HG03108 (cell line): ENCODE results near the gene PIGQ.
A peak's percentile ranks its signal among the peaks of the same experiment; 100 is the strongest.
"Not testable (repeated sequence)": the region's sequence is repeated elsewhere in the genome, so short reads cannot be mapped to it uniquely, and the experiment has no call there.

Experiments used
- ATAC-seq: cut with Tn5 transposase; IDR thresholded peaks from one replicate; pipeline ENCODE4 v1.9.1; 2021; ENCODE audit warnings: moderate library complexity; ENCODE audit not compliant: unreplicated experiment

PIGQ gene

DNA sequence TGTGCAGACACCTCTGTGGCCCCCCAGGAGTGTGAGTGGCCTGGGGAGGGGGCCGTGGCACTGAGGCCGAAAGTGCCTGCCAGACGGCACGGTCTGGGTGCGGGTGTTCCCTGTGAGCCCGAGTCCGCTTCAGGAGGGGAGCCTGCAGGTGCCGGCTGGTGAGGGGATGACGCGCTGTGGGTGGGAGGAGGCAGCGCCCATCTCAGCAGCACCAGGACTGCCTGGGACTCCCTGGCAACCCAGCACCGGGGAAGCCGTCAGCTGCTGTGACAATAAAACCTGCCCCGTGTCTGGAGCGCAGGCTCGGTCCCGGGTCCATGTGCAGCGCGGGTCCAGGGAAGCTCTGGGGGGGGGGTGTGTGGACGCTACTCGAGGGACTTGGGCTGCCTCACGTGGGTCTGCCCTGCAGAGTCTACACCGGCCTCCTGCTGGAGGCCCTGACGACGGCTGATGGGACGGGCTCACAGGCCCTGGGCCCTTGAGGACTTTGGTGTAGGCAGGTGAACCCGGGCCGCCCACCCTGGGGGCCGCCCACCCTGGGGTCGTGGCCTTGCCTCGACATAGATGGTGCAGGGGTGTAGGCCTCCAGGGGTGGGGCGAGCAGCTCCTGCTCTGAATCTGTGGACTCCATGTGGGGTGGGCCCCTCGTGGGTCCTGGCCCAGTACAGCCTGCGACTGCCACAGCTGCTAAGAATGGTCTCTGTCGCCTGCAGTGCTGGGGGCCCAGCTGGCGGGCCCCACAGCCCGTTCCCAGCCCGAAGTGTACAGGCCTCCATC lies 14.2 kb downstream of the PIGQ start:
- no peak for ATAC-seq

DNA sequence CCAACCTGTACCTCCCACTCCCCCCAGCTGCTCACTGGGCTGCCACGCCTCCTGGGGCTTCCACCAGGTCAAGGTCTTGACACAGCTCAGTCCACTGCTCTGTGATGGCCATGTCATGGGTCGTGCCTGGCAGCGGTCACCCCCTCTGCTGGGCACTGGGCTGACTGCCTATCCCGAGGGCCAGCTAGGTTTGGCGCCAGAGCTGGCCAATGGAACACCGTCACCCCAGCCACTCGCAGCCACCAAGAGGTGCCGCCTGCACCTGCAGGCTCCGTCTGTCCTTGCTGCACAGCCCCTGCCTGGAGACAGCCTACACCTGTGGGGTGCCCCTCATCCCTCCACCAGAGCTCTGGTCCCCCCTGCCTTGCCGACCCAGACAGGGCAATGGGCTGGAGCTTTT lies 15.6 kb downstream of the PIGQ start:
- no peak for ATAC-seq

DNA sequence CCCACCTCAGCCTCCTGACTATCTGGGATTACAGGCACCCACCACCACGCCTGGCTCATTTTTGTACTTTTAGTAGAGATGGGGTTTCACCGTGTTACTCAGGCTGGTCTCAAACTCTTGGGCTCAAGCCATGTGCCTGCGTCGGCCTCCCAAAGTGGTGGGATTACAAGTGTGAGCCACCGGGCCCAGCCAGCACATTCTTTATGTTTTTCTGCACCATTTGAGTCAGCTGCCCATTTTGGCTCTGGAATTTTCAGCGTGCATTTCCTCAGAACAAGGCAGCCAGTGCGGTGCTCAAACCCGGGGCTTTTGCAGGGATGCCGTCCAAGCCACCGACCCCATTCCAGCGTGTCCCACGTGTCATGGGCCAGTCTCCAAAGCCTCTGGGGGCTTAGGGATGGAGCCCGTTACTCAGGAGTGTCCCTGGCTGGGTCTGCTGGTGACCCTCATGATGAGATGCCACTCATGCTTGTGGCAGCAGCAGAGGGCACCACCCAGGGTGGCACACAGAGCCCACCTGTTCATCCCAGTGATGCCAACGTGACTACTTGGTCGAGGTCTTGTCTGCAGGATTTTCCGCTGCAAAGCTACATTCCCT lies 16.4 kb downstream of the PIGQ start:
- ATAC-seq: no peak

DNA sequence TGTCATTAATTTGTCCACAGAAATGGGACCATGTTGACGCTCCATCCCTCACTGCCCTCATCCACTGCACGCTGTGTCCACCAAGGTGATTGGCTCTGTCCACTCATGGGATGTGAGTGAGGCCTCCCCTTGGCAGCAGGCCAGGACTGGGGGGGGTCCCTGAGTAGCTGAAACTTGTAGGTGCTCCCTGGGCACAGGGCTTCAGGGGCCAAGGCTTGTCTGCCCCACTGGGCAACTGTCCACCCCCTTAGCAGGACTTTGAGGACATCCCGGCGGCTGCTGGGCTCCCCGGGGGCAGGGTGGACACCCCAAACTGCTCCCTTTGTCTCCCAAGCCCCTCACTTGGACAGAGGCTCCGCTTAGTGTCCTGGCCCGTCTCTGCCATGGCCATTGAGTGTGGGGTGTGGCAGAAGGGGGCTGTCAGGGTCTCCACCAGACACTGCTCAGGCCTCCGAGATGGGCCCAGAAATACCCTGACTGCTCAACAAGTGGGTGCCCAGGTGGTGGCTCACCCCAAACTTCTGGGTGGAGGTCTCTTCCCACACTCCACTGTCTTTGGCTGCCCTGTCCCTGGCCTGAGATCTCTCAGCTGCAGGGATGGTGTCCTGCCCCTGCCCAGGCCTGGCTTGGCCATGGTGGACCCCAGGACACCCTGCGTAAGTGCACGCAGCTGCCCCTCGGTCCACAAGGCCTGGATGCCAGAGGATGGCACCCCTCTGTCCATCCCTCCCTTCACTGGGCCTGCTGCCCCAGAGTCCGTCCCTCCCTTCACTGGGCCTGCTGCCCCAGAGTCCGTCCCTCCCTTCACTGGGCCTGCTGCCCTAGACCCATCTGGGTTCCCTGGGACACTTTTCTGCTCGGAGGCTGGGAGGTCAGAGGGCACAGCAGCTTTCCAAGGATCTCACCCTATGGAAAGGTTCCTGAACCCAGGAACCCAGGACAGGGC lies 17.1 kb downstream of the PIGQ start:
- no peak for ATAC-seq

DNA sequence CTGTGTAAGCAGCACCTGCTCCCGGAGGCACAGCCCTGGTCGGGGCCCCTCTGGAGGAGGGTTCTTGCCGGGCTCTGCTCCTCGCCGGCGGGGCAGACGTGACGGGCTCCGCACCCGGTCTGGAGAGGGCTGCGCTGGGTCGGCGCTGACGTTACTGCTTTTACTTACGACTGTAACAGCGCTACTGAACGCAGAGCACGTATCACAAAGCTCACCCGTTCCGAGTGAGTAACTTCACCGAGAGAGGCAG lies 18.8 kb downstream of the PIGQ start:
- ATAC-seq: peak; percentile 8

DNA sequence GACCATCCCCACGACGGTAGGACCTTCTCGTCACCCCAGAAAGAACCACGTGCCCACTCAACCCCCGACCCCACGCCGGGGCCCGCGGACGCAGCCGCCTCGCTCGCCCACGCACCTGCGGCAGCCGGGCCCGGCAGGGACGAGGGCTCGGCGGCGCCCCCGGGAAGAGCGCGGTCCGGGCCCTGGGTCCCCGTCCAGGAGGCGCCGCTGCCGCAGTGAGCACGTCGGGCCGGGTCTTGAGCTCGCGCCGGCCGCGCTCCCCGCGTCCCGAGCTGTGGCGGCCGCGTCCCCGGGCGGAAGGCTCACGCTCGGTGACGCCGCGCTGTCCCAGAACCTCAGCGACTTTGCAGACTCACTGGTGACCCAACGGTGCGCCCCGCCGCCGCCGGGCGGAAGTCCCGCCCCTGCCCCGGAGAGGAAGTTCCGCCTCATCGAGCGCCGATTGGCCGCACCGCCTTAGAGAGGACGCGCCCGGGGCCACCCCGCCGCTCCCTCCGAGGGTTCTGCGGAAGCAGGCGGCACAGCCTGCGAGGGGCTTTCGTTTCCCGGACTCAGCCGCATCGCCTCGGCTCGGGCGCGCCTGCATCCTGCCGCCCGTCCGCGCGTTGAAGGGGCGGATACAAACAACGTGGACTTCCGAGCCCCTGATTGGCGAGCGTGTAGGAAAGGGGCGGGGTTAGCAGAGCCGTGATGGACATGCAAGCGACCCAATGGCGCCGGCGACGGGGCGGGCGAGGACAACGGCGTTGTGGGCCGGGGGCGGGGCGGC lies 19.3 kb downstream of the PIGQ start:
- peak; percentile 69 for ATAC-seq

DNA sequence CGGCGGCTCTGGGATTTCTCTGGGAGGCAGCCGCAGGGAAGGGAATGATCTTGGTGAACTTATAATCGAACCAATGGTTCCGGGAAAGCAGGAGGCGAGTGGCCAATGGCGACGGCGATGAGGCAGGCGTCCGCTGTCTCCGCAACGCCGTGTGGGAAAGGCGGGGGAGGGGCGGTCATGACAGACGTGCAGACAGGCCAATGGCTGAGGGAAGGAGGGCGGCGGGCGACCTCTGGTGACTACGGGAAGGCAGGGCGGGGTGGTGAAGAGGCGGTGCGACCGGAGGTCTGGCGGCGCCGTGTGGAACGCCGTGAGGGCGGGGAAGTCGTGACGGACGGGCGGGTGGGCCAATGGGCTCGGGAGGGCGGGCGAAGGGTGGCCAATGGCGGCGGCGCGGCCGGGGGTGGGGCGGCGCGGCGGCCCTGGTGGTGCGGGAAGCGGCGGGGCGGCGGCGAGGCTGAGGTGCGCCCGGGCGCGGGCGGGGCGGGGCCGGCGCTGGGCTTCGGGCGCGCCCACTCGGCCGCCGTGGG lies 20.0 kb downstream of the PIGQ start, which contains the start of gene RAB40C:
RAB40C (plus strand) TSS at position 409 of the 530 bp plus-strand sequence. CDS start 226 bp downstream, outside the sequence.
- ATAC-seq: peak; percentile 73

DNA sequence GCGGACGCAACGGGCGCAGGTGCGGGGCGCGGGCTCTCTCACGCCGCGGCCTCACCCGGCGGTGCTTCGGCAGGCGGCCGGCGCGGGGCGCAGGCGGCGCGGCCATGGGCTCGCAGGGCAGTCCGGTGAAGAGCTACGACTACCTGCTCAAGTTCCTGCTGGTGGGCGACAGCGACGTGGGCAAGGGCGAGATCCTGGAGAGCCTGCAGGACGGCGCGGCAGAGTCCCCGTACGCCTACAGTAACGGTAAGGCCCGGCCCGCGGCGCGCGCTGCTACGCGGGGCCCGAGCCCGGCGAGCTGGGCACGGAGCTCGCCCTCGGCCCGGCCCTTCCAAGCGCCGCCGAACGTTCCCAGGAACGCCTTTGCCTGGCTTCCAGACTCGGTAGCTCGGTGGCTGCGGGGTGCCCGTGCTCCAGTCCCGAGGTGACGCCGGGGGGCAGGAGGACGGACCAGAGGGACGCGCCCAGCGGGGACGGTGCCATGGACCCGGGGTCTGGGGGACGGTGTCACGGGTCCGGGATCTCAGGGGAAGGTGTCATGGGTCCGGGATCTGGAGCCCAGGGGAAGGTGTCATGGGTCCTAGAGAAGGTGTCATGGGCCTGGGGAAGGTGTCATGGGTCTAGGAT lies 20.5 kb downstream of the PIGQ start:
- no peak for ATAC-seq

DNA sequence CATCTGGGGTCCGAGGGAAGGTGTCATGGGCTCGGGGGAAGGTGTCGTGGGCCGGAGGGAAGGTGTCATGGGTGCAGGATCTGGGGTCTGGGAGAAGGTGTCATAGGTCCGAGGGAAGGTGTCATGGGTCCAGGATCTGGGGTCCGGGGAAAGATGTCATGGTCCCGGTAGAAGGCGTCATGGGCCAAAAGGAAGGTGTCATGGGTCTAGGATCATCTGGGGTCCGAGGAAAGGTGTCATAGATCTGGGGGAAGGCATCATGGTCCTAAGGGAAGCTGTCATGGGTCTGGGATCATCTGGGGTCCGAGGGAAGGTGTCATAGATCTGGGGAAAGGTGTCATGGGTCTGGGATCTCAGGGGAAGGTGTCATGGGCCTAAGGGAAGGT lies 21.0 kb downstream of the PIGQ start:
- ATAC-seq: no peak

DNA sequence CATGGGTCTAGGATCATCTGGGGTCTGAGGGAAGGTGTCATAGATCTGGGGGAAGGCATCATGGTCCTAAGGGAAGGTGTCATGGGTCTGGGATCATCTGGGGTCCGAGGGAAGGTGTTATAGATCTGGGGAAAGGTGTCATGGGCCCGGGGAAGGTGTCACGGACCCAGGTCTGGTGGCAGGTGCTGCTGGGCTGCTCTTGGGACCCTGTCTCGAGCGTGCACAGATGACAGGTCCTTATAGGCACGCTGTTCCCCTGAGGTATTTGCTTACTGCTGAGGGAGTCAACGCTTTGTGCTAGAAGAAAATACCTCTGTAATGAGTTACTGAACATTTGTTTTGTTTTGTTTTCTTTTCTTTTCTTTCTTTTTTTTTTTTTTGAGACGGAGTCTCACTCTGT lies 21.5 kb downstream of the PIGQ start:
- no peak for ATAC-seq

DNA sequence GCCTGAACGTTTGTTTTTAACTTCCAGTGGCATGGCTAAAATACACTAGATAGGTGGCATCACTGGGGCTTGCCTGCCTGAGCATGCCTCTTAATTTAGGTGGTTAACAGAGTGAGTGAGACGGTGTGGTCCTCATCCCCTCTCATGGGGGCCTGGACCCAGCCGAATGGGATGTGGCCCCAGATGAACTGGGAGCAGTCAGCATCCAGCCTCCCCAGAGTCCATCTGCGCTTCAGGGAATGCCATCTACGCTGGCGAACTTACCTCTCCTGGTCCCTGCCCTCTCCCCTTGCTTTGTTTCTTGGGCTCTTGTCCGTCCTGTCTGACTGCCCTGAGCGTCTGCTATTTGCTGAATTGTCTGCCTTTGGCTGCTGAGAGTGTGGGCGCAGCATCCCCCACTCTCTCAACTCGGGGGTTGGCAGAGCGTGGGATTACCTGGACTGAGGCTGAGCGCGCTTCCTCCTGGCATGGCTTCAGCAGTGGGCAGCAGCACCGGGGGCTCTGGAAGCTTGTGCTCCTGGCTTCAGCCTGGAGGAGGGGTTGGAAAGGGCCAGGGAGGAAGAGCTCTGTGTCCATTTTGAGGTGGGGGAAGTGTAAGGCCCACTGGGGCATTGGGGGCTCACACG lies 22.2 kb downstream of the PIGQ start:
- ATAC-seq: no peak

DNA sequence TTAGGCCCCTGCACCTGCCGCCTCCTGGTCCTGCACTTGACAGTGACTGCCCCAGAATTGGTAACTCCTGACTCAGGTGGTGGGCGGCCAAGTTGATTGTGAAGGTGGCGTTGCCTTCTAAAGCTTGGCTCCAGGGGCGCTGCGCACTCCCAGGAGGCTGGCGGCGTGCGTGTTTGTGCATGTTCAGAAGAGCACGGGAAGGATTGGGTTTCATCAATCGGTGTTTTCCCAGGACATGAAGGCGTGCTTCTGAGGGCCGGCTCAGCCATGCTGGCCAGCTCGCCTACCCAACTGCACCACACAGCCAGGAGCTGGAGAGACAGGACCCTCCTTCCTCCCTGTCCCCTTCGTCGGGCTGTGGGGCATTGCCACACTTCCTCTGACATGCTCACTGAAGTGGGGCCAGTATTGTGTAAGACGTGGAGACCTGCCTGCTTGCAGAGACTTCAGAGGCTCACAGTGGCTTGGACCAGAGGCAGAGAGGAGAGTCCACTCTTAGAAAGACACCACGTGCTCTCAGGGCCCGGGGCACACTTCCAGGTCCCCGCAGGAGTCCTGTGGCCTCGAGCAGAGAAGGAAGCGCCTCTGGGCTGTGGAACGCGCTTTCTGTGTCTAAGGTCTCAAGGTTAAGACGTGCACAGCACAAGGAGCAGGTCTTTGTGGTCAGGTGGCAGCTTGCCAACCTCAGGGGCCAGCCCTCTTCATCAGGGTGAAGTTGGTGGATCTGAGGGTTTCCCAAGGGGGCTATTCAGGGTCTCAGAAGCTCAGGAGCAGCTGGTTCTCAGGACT lies 22.9 kb downstream of the PIGQ start:
- no peak for ATAC-seq

DNA sequence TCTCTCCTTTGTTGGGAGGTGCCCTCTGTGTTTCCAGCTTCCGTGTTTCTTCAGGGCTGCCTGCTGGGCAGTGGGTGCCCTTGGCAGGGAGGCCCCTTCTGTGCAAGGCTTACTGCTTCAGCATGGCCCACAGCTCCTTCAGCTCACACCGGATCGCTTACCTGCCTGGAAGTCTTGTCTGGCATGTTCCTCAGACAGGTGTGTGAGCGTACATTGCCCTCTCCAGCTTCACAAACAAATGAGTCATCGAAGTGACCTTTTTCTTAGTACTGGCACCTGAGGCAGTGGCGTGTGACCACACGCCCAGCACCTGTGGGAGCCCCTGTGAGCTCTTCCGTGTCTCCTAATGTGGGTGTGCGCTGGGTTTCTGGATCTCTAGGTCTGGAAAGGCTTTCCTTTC lies 23.6 kb downstream of the PIGQ start:
- no peak for ATAC-seq

DNA sequence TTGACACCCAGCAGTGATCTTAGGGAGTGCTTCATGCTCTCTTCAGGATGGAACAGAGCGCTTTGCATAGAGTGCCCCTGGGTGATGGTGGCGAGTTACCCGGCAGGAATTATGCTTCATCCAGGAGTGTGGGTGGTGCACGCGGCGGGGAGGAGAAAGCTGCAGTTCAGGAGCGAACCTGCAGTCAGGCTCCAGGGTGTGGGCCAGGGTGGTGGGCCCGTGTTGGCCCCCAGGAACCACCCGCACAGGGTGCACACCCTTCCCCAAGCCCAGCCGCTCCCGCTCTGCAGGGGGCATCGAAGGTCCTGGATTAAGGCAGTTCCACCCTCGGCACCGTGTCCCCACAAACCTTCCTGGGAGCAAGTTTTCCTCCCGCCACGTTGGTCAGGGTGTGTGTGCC lies 24.0 kb downstream of the PIGQ start:
- ATAC-seq: no peak

DNA sequence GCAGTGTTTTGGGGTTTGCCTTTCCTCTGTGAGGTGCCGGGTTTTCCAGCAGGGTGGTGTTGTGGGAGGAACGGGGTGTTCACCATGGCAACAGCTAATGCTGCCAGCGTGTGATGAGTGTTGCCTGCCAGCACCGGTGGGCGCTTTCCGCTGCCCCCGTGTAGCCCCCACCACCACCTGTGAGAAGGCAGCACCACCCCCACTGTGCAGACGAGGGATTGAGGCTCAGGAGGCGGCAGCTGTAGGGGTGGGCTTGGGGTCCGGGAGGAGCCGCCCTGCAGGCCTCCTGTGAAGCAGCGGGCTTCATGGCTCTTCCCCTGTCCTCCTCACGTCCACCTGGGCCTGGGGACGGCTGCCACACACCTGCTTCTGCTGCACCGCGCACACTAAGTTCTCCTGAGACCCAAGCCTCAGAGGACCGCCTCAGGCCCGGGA lies 25.3 kb downstream of the PIGQ start:
- ATAC-seq: no peak

DNA sequence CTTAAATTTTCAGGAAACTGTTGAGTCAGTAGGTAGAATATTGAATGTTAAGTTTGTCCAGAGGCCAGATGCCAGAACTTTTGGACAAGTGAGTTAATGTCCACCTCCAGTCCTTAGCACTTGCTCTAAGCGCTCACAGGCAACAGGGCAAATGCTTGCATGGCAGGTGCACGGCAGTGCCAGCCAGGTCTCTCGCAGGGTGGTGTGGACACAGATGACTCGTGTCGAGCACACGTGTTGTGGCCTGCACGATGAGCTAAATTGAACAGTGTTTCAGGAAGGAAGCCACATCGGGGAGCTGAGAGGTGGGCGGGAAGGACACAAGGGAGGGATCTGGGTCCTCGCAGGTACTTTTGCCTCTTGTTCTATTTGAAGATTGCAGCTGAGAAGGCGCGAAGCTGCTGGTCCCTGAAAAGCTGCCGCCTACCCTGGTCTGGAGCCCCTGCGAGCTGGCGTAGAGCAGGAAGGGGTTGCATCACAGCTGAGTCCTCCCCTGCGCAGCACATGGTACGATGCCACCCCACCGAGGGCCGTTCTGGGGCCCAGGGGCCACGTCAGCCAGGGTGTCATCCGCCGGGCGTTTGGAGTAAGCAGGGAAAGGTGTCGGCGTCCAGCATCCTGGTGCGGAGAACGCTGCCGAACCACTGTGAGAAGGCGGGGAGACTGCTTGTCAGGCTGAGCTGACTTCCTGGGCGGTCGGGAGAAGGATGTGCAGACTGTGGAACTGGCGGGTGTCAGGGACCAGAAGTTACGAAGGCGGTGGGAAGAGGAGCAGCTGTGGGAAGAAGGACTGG lies 26.4 kb downstream of the PIGQ start:
- ATAC-seq: no peak

DNA sequence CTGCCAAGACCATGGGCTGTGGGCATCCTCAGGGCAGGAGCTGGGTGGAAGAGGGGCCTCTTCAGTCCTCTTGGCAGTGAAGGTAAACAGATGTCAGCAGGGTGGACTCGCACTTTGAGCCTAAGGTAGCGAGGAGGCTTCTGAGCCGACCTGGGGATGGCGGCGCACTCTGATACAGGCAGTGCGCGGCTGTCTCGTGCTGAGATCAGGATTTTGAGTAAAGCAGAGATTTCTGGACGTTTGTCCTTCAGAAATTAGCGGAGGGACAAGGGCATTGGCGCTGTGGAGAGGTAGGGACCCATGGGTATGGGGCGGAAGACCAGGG lies 26.9 kb downstream of the PIGQ start:
- no peak for ATAC-seq

DNA sequence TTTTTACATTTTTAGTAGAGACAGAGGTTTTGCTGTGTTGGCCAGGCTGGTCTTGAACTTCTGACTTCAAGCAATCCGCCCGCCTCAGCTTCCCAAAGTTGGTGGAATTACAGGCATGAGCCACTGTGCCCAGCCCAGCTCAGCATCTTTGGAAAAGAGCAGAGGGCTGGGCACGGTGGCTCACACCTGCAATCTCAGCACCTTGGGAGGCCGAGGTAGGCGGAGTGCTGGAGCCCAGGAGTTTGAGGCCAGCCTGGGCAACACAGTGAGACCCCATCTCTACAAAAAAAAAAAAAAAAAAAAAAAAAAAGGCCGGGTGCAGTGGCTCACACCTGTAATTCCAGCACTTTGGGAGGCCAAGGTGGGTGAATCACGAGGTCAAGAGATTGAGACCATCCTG lies 27.9 kb downstream of the PIGQ start:
- ATAC-seq: not testable (repeated sequence)
